ENCODE results near the gene SVOPL.

The SVOPL gene

GRCh38 chr7:138662076-138662990 is 38.8 kb downstream of the SVOPL start:
- no peak for DNase-seq (ENCODE audit: low read depth, low spot score)

- DNase-seq (ENCODE audit: low read depth, low spot score), result peak; percentile 11
Observed at GRCh38 chr7:138661069-138661635, 40.0 kb downstream of the SVOPL start.

DNA sequence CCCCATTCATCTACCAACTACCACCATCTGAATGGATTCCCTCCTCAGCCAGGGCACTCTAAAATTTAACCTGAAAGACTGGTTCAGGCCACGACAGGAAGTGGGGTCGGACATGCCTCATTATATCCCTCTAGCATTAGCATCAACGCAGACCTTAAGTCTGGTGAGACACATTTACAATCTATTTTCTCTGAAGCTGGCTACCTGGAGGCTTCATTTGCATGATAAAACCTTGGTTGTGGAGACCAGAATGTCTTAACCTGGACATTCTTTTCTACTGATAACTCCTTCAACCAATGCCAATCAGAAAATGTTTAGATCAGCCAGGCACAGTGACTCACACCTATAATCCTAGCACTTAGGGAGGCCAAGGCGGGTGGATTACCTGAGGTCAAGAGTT is 42.3 kb downstream of the SVOPL start:
- DNase-seq (ENCODE audit: low read depth, low spot score), result no peak

GRCh38 chr7:138657854-138658386 is 43.2 kb downstream of the SVOPL start:
- DNase-seq (ENCODE audit: low read depth, low spot score), result no peak

- DNase-seq (ENCODE audit: low read depth, low spot score), result no peak
Observed at GRCh38 chr7:138656952-138657351, 44.2 kb downstream of the SVOPL start.

DNA sequence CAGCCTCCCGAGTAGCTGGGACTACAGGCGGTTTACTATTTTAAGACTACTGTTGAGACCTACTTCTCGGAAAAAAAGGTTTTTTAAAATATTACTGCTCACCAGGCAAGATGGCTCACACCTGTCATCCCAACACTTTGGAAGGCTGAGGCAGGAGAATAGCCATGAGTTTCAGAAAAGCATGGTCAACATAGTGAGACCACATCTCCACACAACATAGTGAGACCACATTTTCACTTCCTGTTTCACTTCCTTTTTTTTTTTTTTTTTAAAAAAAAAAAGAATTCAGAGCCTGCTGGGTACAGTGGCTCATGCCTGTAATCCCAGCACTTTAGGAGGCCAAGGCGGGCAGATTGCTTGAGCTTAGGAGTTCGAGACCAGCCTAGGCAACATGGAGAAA is 46.5 kb downstream of the SVOPL start:
- DNase-seq (ENCODE audit: low read depth, low spot score), result no peak

- no peak for DNase-seq (ENCODE audit: low read depth, low spot score)
Observed at GRCh38 chr7:138649506-138649905, 51.7 kb downstream of the SVOPL start.

DNA sequence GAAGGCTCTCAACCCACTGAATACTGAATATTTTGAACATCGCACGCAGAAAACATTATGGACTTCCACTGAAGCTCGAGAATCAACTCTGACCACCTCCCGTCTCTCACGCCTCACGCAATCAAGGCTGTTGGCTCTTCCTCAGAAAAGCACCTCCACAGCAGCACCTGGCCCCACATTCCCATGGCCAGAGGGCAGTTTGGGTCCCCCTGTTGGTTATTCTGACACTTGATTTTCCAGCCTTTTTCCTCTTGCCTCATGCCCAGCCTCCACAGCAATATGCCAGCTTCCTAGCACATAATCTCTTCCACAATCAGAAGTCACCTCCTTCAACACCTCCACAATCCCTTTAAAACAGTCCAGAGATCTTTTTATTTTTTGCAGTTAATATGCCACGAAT is 55.9 kb downstream of the SVOPL start:
- DNase-seq (ENCODE audit: low read depth, low spot score), result no peak

DNA sequence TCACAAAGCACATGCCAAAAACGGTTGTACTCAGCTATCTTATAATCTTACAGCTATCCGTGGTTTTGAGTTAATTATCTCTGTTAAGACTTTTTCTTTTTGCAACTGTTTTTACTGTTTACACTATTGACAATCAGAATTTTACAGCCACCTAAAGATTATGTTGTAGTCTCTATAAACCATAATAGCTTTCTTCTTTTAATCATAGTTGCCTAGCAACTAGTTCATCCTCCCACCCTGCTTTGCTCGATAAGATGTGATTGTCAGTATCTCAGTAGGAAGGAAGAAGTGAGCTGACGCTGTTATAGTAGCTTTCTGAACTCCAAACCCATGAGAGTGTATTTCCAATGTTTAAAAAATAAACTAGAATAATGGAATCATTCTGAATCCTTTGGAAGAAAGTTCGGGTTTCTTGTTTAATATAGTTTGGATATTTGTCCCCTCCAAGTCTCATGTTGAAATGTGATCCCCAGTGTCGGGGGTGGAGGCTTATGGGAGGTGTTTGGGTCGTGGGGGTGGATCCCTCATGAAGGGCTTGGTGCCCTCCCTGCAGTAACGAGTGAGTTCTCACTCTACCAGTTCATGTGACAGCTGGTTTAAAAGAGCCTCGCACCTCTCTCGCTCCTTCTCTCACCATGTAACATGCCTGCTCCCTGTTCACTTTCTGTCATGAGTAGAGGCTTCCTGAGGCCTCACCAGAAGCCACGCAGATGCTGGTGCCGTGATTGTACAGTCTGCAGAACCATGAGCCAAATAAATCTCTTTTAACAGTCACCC is 68.1 kb downstream of the SVOPL start:
- DNase-seq (ENCODE audit: low read depth, low spot score), result no peak

- no peak for DNase-seq (ENCODE audit: low read depth, low spot score)
Observed at GRCh38 chr7:138632384-138632783, 68.8 kb downstream of the SVOPL start.

GRCh38 chr7:138630059-138630610 is 71.0 kb downstream of the SVOPL start:
- no peak for DNase-seq (ENCODE audit: low read depth, low spot score)

DNA sequence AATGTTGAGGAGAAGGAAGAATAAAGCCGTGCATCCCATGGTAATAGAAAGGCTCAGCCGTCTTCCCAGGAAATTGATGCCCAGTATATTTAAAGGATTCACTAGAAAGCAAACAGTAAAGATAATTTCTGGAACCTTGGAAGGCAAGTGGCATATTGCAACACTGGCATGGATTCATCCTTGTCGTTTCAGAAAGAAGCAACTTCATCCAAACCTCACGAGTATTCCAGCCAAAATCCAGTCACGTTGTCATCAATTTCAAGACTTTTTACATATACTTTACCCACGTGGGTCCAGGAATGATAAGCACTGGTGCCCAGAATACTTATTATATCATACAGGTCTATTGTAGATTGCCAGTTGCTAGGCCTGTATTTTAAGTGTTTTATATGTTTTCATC is 73.8 kb downstream of the SVOPL start:
- DNase-seq (ENCODE audit: low read depth, low spot score), result no peak

DNA sequence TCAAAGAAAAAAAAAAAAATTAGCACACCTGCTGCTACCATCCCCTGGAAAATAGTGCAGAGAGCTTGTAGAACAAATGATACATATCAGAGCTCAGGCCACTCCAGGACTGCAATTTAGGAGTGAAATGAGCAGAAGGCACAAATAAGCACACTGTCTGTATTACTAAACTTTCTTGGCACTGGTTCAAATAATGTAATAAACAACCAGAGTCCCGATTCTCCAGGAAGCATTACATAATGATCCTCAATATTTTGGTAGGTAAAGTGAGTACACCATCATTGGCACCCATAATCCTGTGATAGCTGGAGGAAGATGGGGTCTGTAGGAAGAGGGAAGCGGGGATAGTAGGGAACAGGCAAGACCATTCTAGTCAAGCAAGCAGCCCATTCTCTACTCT is 74.3 kb downstream of the SVOPL start:
- no peak for DNase-seq (ENCODE audit: low read depth, low spot score)

GRCh38 chr7:138625849-138626230 is 75.3 kb downstream of the SVOPL start:
- no peak for DNase-seq (ENCODE audit: low read depth, low spot score)

DNA sequence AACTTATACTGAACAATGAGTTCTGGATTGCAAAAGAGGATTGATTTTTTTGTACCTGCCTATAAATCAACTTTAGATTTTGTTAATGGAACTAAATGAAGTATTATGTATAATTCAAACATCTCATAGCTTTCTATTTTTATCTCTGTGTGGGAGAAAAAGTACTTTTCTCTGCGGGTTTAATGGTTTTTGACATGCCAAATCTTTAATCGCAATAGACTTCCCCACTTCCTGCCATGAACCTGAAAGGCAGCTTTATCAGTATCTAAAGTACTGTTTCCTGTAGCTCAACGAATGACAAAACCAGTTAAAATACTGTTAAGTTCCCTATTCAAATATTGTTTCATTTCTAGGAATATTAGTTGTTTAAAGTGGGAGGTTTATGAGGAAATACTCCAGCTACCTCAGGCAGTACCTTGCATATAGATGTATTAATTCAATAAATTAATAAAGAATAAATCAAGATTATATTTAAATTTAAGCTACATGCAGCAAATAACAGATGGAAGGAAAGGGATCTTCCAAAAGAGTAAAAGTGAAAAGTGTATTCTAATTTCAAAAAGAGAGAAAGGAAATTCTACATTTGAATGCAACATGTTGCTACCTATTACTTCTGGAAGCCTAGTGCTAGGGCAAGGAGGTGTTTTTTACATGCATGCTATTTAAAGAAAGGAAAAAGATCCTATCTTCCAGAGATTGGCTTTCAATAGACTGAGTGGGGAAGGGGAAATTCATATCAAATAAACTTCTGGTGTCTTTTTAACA is 75.9 kb downstream of the SVOPL start:
- DNase-seq (ENCODE audit: low read depth, low spot score), result no peak

- no peak for DNase-seq (ENCODE audit: low read depth, low spot score)
Observed at GRCh38 chr7:138622841-138623240, 78.3 kb downstream of the SVOPL start.

GRCh38 chr7:138618933-138619332 is 82.2 kb downstream of the SVOPL start:
- DNase-seq (ENCODE audit: low read depth, low spot score), result no peak

- no peak for DNase-seq (ENCODE audit: low read depth, low spot score)
Observed at GRCh38 chr7:138618506-138618905, 82.7 kb downstream of the SVOPL start.

GRCh38 chr7:138616085-138616484 is 85.1 kb downstream of the SVOPL start:
- no peak for DNase-seq (ENCODE audit: low read depth, low spot score)

DNA sequence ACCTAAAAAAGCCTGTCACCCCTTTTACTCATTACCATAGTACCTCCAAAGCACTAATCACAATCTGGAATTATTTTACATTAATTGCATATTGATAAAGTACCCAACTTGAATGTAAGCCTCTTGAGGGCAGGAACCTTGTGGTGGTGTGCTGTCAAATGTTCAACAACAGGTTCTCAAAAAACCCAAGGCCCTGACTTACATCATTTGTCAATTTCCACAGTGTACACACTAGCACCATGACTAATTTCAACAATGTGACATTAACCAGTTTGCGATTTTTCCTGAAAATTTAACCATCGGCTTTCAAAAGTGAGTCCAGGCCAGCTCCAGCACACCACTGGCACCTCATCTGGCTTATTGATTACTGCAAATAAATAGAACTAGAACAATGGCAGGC is 87.5 kb downstream of the SVOPL start:
- DNase-seq (ENCODE audit: low read depth, low spot score), result no peak

GRCh38 chr7:138610671-138611170 is 90.4 kb downstream of the SVOPL start:
- DNase-seq (ENCODE audit: low read depth, low spot score), result no peak

Data from astrocyte of the hippocampus (primary cell).